Heart left ventricle (tissue), 16 donors: Measurements from ENCODE around the gene ISCU. TPM values are rescaled to one million over a fixed set of nuclear protein-coding genes. Genes with fewer than 3 reads are reported as not detected.

Source experiments
- ATAC-seq, 4 donors: fragments of 200-7000 bp; cut with Tn5 transposase; one replicate each; pipeline ENCODE4 v1.9.1; 2020 to 2022; ENCODE audit warnings: moderate library complexity in 4 of 4, mild to moderate bottlenecking in 3 of 4, moderate number of reproducible peaks in 1 of 4
- DNase-seq, 5 donors: peaks; one replicate each; pipeline ENCODE4 v3.0.0-alpha.2; 2020
- H3K27ac ChIP-seq, 12 donors: fragments of 200-600 bp; sonication (generic) in 4 of 12; one replicate each; pipeline versions ENCODE4 v1.5.0 to v1.8.0; 2016 to 2022; ENCODE audit warnings: mild to moderate bottlenecking in 2 of 12
- H3K27me3 ChIP-seq, 9 donors: fragments of 200-600 bp; sonication (generic) in 2 of 9; one replicate each; pipeline versions ENCODE4 v1.5.1 to v1.8.0; 2016 to 2022; ENCODE audit warnings: mild to moderate bottlenecking in 3 of 9
- H3K36me3 ChIP-seq, 9 donors: fragments of 200-600 bp; sonication (generic) in 2 of 9; one replicate each; pipeline versions ENCODE4 v1.5.0 to v1.8.0; 2018 to 2022; ENCODE audit warnings: mild to moderate bottlenecking in 2 of 9
- H3K4me1 ChIP-seq, 12 donors: fragments of 200-600 bp; sonication (generic) in 4 of 12; one replicate each; pipeline versions ENCODE4 v1.5.0 to v1.8.0; 2016 to 2022; ENCODE audit warnings: mild to moderate bottlenecking in 3 of 12
- H3K4me3 ChIP-seq, 12 donors: fragments of 200-600 bp; sonication (generic) in 4 of 12; one replicate each; pipeline versions ENCODE4 v1.5.0 to v1.8.0; 2017 to 2022; ENCODE audit warnings: mild to moderate bottlenecking in 9 of 12, moderate library complexity in 4 of 12
- H3K9me3 ChIP-seq, 12 donors: fragments of 200-600 bp; sonication (generic) in 4 of 12; one replicate each; pipeline versions ENCODE4 v1.5.0 to v1.8.0; 2016 to 2022; ENCODE audit warnings: mild to moderate bottlenecking in 1 of 12
- CTCF ChIP-seq, 12 donors: fragments of 200-600 bp; sonication (generic) in 4 of 12; IDR thresholded peaks; one replicate each; pipeline versions ENCODE4 v1.5.0 to v1.8.0; 2018 to 2022; ENCODE audit warnings: antibody characterized with exemption in 12 of 12, mild to moderate bottlenecking in 5 of 12
- POLR2A ChIP-seq, 2 donors: fragments of 450-650 bp; IDR thresholded peaks; one replicate each; pipeline ENCODE4 v1.6.1; 2017; ENCODE audit warnings: antibody characterized with exemption in 2 of 2, mild to moderate bottlenecking in 2 of 2, moderate library complexity in 2 of 2
- WGBS, 4 donors: extraction: QIAGEN DNeasy Blood & Tissue Kit in 2 of 4; methylation state at CpG; one replicate each; pipeline versions ENCODE4 v1.1.5 to v1.1.7; 2013 to 2018; 5-methylcytosine and 5-hydroxymethylcytosine counted together
- intact Hi-C, 10 donors: fragments of 100-400 bp; cut with DNase I; formaldehyde crosslinking; loops; one replicate each; pipeline versions ENCODE4 v1.11.1 to v1.14.2; 2022
- polyA plus RNA-seq, 2 donors: library from polyadenylated mRNA; stranded (reverse); fragments of 200-250 nt; gene quantifications; one replicate each; pipeline ENCODE4 v1.2.3, GENCODE V29; 2013
- total RNA-seq, 9 donors: library from RNA; depleted of rRNA in 2 of 9; stranded (reverse); fragments of >200 nt in 2 of 9; fragmentation: NEBNext Ultra II Directional in 3 of 9; extraction: Animal tissue kit (Norgen Biotek cat#: 25700) in 3 of 9; gene quantifications; one replicate each; pipeline versions ENCODE4 v1.1.0 to v1.2.4, GENCODE V29; 2016 to 2023
- donor health status: ischemic (EF 13 %, LVEDD 7.1; RV severe dilation, severe dysfunction).
- donor health status: healthy with polysubstance abuse.
- donor health status: DM: no; HTN: yes; CAD: no.
- donor health status: DM: no; HTN: no; CAD: no.
- donor health status: ischemic (EF 25% LVEDD 6.9; RV normal size, moderate dysfunction).
- donor health status: ischemic (EF 25% LVEDD 5.7; RV mildly dilated, moderate dysfunction).
- donor health status: healthy.
- donor health status: DM: yes; HTN: yes; CAD: no.
- donor health status: ischemic (EF 35%, LVEDD 5.7; RV mildly dilated, moderate dysfunction).
- donor health status: nonischemic (EF 11% LVEDD 7.7; RV severe dilation, severe dysfunction).
- donor health status: DM: yes; HTN: yes; CAD: no.
- donor health status: PGD.
- donor health status: ischemic (EF 29% LVEDD 5.4; RV normal size, mild dysfunction).
- donor health status: nonischemic (EF 23%, LVEDD 6.1; RV moderate dilation, normal function).

ISCU gene
- total and polyA plus RNA-seq, 11 donors: 203 to 632 (median 462) TPM

- Histone ChIP-seq H3K4me3 (no peak overlapping the region), H3K9me3 (no peaks in the 10 kb centered on the region), H3K4me1 (no peaks in the 10 kb centered on the region), H3K27ac (no peak overlapping the region), H3K27me3 (no peaks in the 10 kb centered on the region), H3K36me3 (peaks cover 0 to 100% (median 100%) of the 10 kb centered on the region in 9 donors)
- DNase-seq (no peak), ATAC-seq (no peak)
- WGBS, 4 donors: 87 to 92% (median 91%) methylated on average over 5 of the region's 5 CpGs
- intact Hi-C loops: no loop called here
- TF ChIP-seq CTCF (IDR thresholded peaks at IDR 0.05) (no peak), POLR2A (IDR thresholded peaks at IDR 0.05) (no peak)
These were observed 36.7 kb upstream of the ISCU start for GRCh38 chr12:108525681-108526080.

GRCh38 chr12:108526482-108527165, 35.8 kb upstream of the ISCU start:
- Histone ChIP-seq H3K36me3 (peaks cover 0 to 100% (median 100%) of the 10 kb centered on the region in 9 donors), H3K27me3 (no peaks in the 10 kb centered on the region), H3K9me3 (no peaks in the 10 kb centered on the region), H3K4me3 (no peak overlapping the region), H3K4me1 (no peaks in the 10 kb centered on the region), H3K27ac (no peak overlapping the region)
- ATAC-seq (no peak), DNase-seq (no peak)
- WGBS, 4 donors: 70 to 79% (median 73%) methylated on average over 10 of the region's 10 CpGs
- TF ChIP-seq POLR2A (IDR thresholded peaks at IDR 0.05) (no peak), CTCF (IDR thresholded peaks at IDR 0.05) (no peak)
- intact Hi-C loops: no loop called here

GRCh38 chr12:108527166-108527496, 35.3 kb upstream of the ISCU start:
- peaks cover 0 to 100% (median 100%) of the 10 kb centered on the region in 9 donors for H3K36me3 ChIP-seq
- DNase-seq (no peak), ATAC-seq (no peak)
- no peaks in the 10 kb centered on the region for H3K9me3 ChIP-seq
- intact Hi-C loops: no loop called here
- H3K27me3 ChIP-seq: no peaks in the 10 kb centered on the region
- no peaks in the 10 kb centered on the region for H3K4me1 ChIP-seq
- H3K4me3 ChIP-seq: no peak overlapping the region
- WGBS, 4 donors: 83 to 90% (median 86%) methylated on average over 6 of the region's 6 CpGs
- H3K27ac ChIP-seq: no peak overlapping the region
- TF ChIP-seq CTCF (IDR thresholded peaks at IDR 0.05) (no peak), POLR2A (IDR thresholded peaks at IDR 0.05) (no peak)

- no peaks in the 10 kb centered on the region for H3K4me1 ChIP-seq
- no peak for TF ChIP-seq CTCF (IDR thresholded peaks at IDR 0.05)
- no peak for TF ChIP-seq POLR2A (IDR thresholded peaks at IDR 0.05)
- WGBS, 4 donors: 92 to 94% (median 94%) methylated on average over 9 of the region's 9 CpGs
- H3K27ac ChIP-seq: no peak overlapping the region
- no peak overlapping the region for H3K4me3 ChIP-seq
- ATAC-seq: no peak
- H3K27me3 ChIP-seq: no peaks in the 10 kb centered on the region
- intact Hi-C loops: no loop called here
- peaks cover 0 to 100% (median 100%) of the 10 kb centered on the region in 9 donors for H3K36me3 ChIP-seq
- no peak for DNase-seq
- no peaks in the 10 kb centered on the region for H3K9me3 ChIP-seq
These were observed 32.2 kb upstream of the ISCU start for GRCh38 chr12:108530161-108530560.
